HepG2 (cell line): ENCODE data around the gene SMPD3. TPM values are rescaled to one million over a fixed set of nuclear protein-coding genes. Genes with fewer than 3 reads are reported as not detected.
A peak's percentile ranks its signal among the peaks of the same experiment; 100 is the strongest.

ENCODE experiments used
- ASH2L ChIP-seq: fragments of 300-600, 200-600 bp; sonication (generic); IDR thresholded peaks from 2 replicates; pipeline ENCODE4 v1.7.0; 2017; ENCODE audit warnings: low read depth, mild to moderate bottlenecking, moderate library complexity, mixed read lengths, low read length; ENCODE audit not compliant: insufficient read length
- HHEX ChIP-seq: IDR thresholded peaks from 2 replicates; pipeline ENCODE4 v1.6.1; 2016; ENCODE audit warnings: control low read depth
- KAT8 ChIP-seq: IDR thresholded peaks from 2 replicates; pipeline ENCODE4 v1.6.1; 2016; ENCODE audit warnings: missing genetic modification reagents, missing compliant biosample characterization
- KDM4B ChIP-seq: sonication (generic); formaldehyde crosslinking; IDR thresholded peaks from 2 replicates; pipeline ENCODE4 v1.4.0; 2020; ENCODE audit warnings: missing genetic modification reagents
- SIX1 ChIP-seq: sonication (generic); formaldehyde crosslinking; IDR thresholded peaks from 2 replicates; pipeline ENCODE4 v1.4.0; 2020; ENCODE audit warnings: missing genetic modification reagents, borderline replicate concordance
- ZNF652 ChIP-seq: IDR thresholded peaks from 2 replicates; pipeline ENCODE4 v1.6.1; 2016; ENCODE audit warnings: low read depth, borderline replicate concordance
- ZNF709 ChIP-seq: sonication (generic); formaldehyde crosslinking; IDR thresholded peaks from 2 replicates; pipeline ENCODE4 v1.5.0; 2020; ENCODE audit warnings: mild to moderate bottlenecking, missing genetic modification reagents
- polyA plus RNA-seq, 8 experiments: library from polyadenylated mRNA; depleted of rRNA in 3 of 8; stranded (reverse) in 7 of 8; unstranded in 1 of 8; fragments of >200 nt; fragmentation: Illumina TruSeq in 4 of 8; extraction: Trizol in 4 of 8; gene quantifications; 2 replicates each; pipeline versions ENCODE4 v1.2.1 to v1.2.3, GENCODE V29; 2011 to 2016; ENCODE audit warnings: low read depth in 4 of 8, missing spikeins in 1 of 8, mixed read lengths in 1 of 8; ENCODE audit not compliant: insufficient read depth in 1 of 8
- total RNA-seq, 5 experiments: library from RNA; depleted of rRNA; stranded (reverse); fragments of >200 nt; fragmentation: Illumina TruSeq; extraction: Trizol; gene quantifications; 2 replicates each; pipeline ENCODE4 v1.2.3, GENCODE V29; 2016; ENCODE audit warnings: low read depth in 1 of 5
- TF ChIP-seq, protein P1 (sequence below): sonication (generic); formaldehyde crosslinking; conservative IDR thresholded peaks from 2 replicates; pipeline ENCODE4 v1.4.0; 2020; ENCODE audit warnings: mild to moderate bottlenecking, missing genetic modification reagents, moderate library complexity
- TF ChIP-seq, protein P2 (sequence below), 2 experiments: sonication (generic) in 1 of 2; formaldehyde crosslinking in 1 of 2; IDR thresholded peaks; 2 replicates each; pipeline versions ENCODE4 v1.4.0 to v1.6.1; 2016 to 2020; ENCODE audit warnings: borderline replicate concordance in 1 of 2, low read depth in 1 of 2, mild to moderate bottlenecking in 1 of 2, missing genetic modification reagents in 1 of 2
- TF ChIP-seq, protein P3 (sequence below): sonication (generic); formaldehyde crosslinking; IDR thresholded peaks from 2 replicates; pipeline ENCODE4 v1.4.0; 2020; ENCODE audit warnings: missing genetic modification reagents
- TF ChIP-seq, protein P4 (sequence below): sonication (generic); formaldehyde crosslinking; IDR thresholded peaks from 2 replicates; pipeline ENCODE4 v1.5.0; 2020; ENCODE audit warnings: mild to moderate bottlenecking, missing genetic modification reagents

SMPD3 gene
- total and polyA plus RNA-seq, 2 of the 13 experiments (the other 11 are each of a cell fraction or from before 2014, with no cell fraction given): 0.07 to 0.32 TPM

DNA sequence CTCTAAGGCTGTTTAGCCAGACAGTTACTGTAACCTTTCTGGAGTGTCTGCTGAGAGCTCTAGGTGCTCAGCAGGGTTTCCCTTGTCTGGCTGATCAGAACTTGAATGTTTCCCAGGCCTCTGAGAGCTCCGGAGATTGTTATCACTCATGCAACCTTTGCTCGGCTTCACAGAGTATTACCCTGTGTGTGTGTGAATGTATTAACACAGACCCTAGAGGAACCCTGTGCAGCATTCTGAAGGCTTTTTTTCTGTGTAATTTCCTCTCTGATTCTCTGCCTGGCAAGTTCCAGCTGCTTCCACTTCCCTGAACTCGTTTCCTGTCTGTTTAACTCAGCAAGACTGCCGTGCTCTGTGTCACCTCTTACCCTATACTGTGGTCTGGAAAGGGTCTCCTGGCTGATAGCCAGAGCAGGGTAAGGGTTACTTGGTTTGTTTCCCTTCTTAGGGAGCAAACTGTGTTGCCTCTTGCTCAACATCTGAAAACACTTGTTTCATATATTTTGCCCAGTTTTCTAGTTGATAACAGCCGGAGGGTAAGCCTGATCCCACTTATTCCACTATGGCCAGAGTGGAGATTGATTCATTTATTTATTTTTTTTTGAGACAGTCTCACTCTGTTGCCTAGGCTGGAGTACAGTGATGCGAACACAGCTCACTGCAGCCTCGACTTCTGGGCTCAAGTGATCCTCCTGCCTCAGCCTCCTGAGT lies 115.7 kb downstream of the SMPD3 start (continued):
- TF ChIP-seq, protein P1, sequence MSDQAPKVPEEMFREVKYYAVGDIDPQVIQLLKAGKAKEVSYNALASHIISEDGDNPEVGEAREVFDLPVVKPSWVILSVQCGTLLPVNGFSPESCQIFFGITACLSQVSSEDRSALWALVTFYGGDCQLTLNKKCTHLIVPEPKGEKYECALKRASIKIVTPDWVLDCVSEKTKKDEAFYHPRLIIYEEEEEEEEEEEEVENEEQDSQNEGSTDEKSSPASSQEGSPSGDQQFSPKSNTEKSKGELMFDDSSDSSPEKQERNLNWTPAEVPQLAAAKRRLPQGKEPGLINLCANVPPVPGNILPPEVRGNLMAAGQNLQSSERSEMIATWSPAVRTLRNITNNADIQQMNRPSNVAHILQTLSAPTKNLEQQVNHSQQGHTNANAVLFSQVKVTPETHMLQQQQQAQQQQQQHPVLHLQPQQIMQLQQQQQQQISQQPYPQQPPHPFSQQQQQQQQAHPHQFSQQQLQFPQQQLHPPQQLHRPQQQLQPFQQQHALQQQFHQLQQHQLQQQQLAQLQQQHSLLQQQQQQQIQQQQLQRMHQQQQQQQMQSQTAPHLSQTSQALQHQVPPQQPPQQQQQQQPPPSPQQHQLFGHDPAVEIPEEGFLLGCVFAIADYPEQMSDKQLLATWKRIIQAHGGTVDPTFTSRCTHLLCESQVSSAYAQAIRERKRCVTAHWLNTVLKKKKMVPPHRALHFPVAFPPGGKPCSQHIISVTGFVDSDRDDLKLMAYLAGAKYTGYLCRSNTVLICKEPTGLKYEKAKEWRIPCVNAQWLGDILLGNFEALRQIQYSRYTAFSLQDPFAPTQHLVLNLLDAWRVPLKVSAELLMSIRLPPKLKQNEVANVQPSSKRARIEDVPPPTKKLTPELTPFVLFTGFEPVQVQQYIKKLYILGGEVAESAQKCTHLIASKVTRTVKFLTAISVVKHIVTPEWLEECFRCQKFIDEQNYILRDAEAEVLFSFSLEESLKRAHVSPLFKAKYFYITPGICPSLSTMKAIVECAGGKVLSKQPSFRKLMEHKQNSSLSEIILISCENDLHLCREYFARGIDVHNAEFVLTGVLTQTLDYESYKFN: peak; percentile 75
- TF ChIP-seq, protein P2, sequence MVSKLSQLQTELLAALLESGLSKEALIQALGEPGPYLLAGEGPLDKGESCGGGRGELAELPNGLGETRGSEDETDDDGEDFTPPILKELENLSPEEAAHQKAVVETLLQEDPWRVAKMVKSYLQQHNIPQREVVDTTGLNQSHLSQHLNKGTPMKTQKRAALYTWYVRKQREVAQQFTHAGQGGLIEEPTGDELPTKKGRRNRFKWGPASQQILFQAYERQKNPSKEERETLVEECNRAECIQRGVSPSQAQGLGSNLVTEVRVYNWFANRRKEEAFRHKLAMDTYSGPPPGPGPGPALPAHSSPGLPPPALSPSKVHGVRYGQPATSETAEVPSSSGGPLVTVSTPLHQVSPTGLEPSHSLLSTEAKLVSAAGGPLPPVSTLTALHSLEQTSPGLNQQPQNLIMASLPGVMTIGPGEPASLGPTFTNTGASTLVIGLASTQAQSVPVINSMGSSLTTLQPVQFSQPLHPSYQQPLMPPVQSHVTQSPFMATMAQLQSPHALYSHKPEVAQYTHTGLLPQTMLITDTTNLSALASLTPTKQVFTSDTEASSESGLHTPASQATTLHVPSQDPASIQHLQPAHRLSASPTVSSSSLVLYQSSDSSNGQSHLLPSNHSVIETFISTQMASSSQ (IDR thresholded peaks at IDR 0.05; ENCODE audit: low read depth): 0 out of 2 replicates have a peak, but pooled peaks have one; percentile 8
- TF ChIP-seq, protein P2 (CRISPR knock-in tag; IDR thresholded peaks at IDR 0.05; ENCODE audit: borderline replicate concordance): no peak
- TF ChIP-seq ZNF652 (CRISPR knock-in tag) (peak; percentile 92), HHEX (CRISPR knock-in tag) (no peak), KAT8 (CRISPR knock-in tag) (peak; percentile 42; the same call in 1 of the 2 replicates), SIX1 (CRISPR knock-in tag) (peak; percentile 20; the same call in 1 of the 2 replicates), KDM4B (CRISPR knock-in tag) (0 out of 2 replicates have a peak, but pooled peaks have one; percentile 26), ASH2L (peak; percentile 90), ZNF709 (CRISPR knock-in tag) (peak; percentile 46; the same call in 1 of the 2 replicates)
- TF ChIP-seq, protein P3, sequence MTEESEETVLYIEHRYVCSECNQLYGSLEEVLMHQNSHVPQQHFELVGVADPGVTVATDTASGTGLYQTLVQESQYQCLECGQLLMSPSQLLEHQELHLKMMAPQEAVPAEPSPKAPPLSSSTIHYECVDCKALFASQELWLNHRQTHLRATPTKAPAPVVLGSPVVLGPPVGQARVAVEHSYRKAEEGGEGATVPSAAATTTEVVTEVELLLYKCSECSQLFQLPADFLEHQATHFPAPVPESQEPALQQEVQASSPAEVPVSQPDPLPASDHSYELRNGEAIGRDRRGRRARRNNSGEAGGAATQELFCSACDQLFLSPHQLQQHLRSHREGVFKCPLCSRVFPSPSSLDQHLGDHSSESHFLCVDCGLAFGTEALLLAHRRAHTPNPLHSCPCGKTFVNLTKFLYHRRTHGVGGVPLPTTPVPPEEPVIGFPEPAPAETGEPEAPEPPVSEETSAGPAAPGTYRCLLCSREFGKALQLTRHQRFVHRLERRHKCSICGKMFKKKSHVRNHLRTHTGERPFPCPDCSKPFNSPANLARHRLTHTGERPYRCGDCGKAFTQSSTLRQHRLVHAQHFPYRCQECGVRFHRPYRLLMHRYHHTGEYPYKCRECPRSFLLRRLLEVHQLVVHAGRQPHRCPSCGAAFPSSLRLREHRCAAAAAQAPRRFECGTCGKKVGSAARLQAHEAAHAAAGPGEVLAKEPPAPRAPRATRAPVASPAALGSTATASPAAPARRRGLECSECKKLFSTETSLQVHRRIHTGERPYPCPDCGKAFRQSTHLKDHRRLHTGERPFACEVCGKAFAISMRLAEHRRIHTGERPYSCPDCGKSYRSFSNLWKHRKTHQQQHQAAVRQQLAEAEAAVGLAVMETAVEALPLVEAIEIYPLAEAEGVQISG (CRISPR knock-in tag): peak; percentile 43; the same call in 1 of the 2 replicates
- TF ChIP-seq, protein P4, sequence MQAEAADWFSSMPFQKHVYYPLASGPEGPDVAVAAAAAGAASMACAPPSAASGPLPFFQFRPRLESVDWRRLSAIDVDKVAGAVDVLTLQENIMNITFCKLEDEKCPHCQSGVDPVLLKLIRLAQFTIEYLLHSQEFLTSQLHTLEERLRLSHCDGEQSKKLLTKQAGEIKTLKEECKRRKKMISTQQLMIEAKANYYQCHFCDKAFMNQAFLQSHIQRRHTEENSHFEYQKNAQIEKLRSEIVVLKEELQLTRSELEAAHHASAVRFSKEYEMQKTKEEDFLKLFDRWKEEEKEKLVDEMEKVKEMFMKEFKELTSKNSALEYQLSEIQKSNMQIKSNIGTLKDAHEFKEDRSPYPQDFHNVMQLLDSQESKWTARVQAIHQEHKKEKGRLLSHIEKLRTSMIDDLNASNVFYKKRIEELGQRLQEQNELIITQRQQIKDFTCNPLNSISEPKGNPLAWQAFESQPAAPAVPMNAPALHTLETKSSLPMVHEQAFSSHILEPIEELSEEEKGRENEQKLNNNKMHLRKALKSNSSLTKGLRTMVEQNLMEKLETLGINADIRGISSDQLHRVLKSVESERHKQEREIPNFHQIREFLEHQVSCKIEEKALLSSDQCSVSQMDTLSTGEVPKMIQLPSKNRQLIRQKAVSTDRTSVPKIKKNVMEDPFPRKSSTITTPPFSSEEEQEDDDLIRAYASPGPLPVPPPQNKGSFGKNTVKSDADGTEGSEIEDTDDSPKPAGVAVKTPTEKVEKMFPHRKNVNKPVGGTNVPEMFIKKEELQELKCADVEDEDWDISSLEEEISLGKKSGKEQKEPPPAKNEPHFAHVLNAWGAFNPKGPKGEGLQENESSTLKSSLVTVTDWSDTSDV (CRISPR knock-in tag): no peak
